HG03442 (cell line): ENCODE data around the gene HMGA1.

Source experiments
- ATAC-seq: cut with Tn5 transposase; IDR thresholded peaks from one replicate; pipeline ENCODE4 v1.9.1; 2021; ENCODE audit warnings: mild to moderate bottlenecking, moderate library complexity; ENCODE audit not compliant: unreplicated experiment

HMGA1 gene

DNA sequence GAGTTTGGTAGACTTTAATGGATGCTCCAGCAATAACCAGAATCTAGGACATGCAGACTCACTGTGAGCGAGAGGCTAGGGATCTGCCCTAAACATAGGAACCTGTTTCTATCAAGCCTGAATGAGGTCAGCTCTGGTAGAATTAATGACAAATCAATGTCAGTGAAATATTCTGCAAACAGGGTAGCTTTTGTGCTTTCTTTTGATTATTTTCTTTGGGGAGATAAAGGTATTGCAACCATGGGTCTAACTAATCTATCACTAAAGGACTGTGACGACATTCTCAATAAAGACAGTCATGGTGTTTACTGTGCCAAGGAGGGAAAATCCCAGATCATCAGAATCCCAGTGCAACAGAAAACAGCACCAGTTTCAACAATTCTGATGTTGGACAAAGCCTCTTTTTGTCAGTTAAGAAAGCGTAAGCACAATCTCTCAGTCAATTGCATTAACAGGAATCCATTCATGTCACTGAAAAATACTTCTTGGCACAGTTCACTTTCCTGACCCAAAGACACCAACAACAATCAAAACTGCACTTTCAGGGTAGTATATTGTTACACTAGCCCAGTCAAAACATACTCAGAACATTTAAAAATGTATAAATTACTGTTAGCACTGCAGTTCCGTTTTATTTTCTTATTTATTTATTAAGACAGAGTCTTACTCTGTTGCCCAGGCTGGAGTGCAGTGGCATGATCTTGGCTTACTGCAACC is 48.9 kb downstream of the HMGA1 start:
- ATAC-seq: no peak

DNA sequence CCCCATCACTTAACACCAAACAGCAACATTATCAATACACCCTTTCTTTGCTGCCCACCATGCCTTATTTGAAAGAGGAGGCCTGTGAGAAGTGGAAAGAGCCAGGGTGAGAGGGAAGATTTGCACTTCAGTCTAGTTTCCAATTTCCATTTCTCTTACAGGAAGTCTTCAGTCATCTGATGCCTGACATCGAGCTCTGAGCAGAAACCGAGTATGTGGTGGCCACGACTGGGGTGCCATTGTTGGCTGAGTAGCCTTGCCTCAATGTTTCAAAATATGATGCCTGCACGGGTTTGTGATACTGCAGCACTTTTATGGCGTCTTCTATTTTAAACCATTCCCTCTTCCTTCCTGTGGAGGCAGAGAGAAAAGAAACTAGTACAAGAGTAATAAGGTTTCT is 51.9 kb downstream of the HMGA1 start:
- no peak for ATAC-seq

DNA sequence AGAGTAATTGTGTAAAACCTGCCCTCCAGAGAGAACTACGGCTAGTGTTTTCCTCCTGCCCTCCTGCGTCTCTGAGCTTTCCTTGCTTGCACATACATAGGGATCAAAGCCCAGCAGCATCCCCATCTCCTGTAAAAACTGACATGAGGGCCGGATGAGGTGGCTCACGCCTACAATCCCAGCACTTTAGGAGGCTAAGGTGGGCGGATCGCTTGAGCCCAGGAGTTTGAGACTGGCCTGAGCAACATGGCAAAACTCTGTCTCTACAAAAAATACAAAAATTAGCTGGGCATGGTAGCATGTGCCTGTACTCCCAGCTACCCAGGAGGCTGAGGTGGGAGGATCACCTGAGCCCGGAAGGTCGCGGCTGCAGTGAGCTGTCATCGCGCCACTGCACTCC is 52.5 kb downstream of the HMGA1 start:
- no peak for ATAC-seq

DNA sequence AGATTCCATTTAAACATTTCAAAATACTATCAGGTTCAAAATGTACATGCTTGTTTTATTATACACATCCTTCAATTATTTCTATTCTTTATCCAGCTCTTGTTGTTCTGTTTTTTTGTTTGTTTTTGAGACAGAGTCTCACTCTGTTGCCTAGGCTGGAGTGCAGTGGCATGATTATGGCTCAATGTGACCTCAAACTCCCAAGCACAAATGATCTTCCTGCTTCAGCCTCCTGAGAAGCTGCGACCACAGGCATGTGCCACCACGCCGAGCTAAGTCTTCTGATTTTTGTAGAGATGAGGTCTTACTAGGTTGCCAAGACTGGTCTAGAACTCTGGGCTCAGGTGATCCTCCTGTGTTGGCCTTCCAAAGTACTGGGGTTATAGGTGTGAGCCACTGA is 56.3 kb downstream of the HMGA1 start:
- no peak for ATAC-seq

DNA sequence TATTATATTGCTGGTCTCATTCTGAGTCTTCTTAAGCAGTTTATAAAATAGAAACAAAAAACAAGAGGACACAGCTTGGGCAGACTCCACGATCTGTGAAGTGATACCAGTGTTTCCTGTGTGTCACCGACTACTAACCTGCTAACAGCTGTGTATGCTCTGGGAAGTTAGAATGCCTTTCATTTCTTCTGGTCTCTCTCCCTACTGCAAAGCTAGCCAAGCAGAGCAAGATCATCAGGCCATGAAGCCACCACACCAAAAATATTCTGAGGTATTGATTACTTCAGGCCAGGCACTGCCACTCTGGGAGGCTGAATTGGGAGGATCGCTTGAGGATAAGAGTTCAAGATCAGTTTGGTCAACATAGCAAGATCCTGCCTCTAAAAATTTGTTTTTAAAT is 59.0 kb downstream of the HMGA1 start:
- peak; percentile 80 for ATAC-seq
